Subcutaneous abdominal adipose tissue (tissue), 5 donors: ENCODE measurements around the gene PPARD.
A peak's percentile ranks its signal among the peaks of the same experiment; 100 is the strongest.
"Not testable (repeated sequence)": the region's sequence is repeated elsewhere in the genome, so short reads cannot be mapped to it uniquely, and the experiment has no call there.

Experiments
- H3K27ac ChIP-seq: one replicate; pipeline ENCODE4 v1.7.0; 2013; ENCODE audit warnings: low read depth, mild to moderate bottlenecking, inconsistent platforms, low read length, moderate library complexity
- H3K27me3 ChIP-seq, 5 donors: one replicate each; pipeline ENCODE4 v1.7.0; 2013; ENCODE audit warnings: low read length in 5 of 5, inconsistent platforms in 1 of 5; ENCODE audit not compliant: control insufficient read depth in 5 of 5, insufficient read depth in 4 of 5
- H3K36me3 ChIP-seq, 5 donors: one replicate each; pipeline ENCODE4 v1.7.0; 2013; ENCODE audit warnings: low read length in 5 of 5; ENCODE audit not compliant: control insufficient read depth in 5 of 5, insufficient read depth in 5 of 5
- H3K4me1 ChIP-seq, 5 donors: one replicate each; pipeline ENCODE4 v1.7.0; 2013; ENCODE audit warnings: low read length in 5 of 5, mild to moderate bottlenecking in 3 of 5, moderate library complexity in 1 of 5; ENCODE audit not compliant: control insufficient read depth in 5 of 5, insufficient read depth in 5 of 5
- H3K4me3 ChIP-seq, 5 donors: one replicate each; pipeline ENCODE4 v1.7.0; 2013; ENCODE audit warnings: low read length in 5 of 5, low read depth in 1 of 5
- H3K9ac ChIP-seq, 5 donors: one replicate each; pipeline ENCODE4 v1.7.0; 2013; ENCODE audit warnings: low read length in 5 of 5, mild to moderate bottlenecking in 4 of 5, moderate library complexity in 3 of 5
- H3K9me3 ChIP-seq, 5 donors: one replicate each; pipeline ENCODE4 v1.7.0; 2013; ENCODE audit warnings: low read length in 5 of 5; ENCODE audit not compliant: control insufficient read depth in 5 of 5
- donor health status: healthy.
- donor health status: healthy.
- donor health status: healthy.
- donor health status: healthy.
- donor health status: healthy.

PPARD gene

DNA sequence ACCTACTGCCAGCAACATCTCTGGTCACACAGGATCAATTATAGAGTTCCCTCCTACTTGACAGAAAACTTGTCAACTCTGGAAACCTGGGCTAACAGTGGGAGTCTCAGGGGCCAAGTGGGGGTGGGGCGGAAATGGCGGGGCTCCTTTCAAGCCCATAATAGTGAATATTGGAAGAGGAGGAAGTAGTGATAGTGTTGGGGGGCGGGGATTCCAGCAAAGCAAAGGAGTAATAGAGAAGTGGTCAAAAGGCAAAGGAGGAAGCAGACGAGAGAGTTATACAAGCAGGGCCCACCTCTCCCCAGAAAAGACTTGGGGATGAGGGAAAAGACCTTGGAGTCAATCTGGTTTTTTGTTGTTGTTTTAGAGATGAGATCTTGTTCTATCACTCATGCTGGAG lies 42.7 kb upstream of the PPARD start:
- Histone ChIP-seq H3K9me3 (no peaks in the 10 kb centered on the region), H3K27ac (no peak overlapping the region), H3K4me1 (peaks cover 7 to 50% (median 23%) of the 10 kb centered on the region in 5 donors), H3K4me3 (no peak overlapping the region), H3K36me3 (peaks cover 0 to 19% (median 15%) of the 10 kb centered on the region in 5 donors), H3K9ac (no peak overlapping the region), H3K27me3 (no peaks in the 10 kb centered on the region)

DNA sequence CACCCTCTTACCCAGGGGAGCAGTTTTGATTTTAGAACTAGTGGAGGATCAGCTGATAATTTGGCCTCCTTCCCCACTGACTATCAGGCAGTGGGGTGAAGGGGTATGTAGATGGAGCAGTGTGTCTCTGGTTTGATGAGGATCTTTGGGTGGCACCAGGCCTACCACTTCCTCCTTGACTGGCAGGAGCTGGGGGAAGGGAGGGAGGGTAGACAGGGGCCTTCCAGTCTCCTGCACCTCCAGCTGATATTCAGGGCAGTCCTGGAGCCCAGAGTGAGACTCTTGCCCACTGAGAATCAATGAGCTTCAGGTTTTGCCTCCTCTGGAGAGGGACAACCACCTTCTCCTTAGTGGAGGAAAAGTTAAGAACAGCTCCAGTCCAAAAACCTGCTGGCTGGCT lies 41.5 kb upstream of the PPARD start:
- Histone ChIP-seq H3K9me3 (no peaks in the 10 kb centered on the region), H3K4me1 (peaks cover 7 to 50% (median 23%) of the 10 kb centered on the region in 5 donors), H3K27me3 (no peaks in the 10 kb centered on the region), H3K9ac (no peak overlapping the region), H3K4me3 (no peak overlapping the region), H3K36me3 (peaks cover 0 to 8% (median 6%) of the 10 kb centered on the region in 5 donors), H3K27ac (no peak overlapping the region)

DNA sequence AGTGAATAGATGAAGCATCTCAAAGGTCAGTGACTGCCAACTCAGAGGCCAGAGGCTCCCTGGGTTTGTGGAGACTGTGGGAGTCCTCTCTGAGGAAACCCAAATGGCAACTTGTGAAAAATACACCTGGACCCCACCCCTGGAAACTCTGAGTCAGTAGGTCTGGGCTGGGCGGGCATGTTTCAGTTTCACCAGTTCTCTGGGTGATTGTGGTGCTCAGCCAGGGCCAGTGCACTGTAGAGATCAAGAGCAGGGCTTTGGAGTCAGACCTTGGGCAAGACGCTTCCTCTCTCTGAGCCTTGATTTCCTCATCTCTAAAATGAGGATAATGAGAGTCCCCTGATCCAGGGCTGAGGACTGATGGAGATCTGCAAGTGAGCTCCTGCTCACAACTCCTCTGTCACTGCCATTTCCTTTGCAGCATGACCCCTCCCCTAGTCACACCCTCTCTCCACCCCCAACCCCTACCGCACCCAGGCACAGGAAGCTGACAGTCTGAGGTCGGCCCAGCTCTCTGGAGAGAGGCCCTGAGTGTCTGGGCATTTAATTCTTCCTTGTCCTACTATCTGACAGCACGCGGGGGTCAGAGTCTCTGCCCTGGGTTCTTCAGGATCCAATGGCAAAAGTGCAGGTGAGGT lies 39.6 kb upstream of the PPARD start:
- H3K9ac ChIP-seq: peak overlapping the region in 2 of 5 donors; percentile 30 to 34
- peak overlapping the region; percentile 10 for H3K27ac ChIP-seq
- H3K36me3 ChIP-seq: no peaks in the 10 kb centered on the region
- H3K4me1 ChIP-seq: peaks cover 4 to 40% (median 15%) of the 10 kb centered on the region in 5 donors
- H3K9me3 ChIP-seq: no peaks in the 10 kb centered on the region
- no peaks in the 10 kb centered on the region for H3K27me3 ChIP-seq
- no peak overlapping the region for H3K4me3 ChIP-seq

DNA sequence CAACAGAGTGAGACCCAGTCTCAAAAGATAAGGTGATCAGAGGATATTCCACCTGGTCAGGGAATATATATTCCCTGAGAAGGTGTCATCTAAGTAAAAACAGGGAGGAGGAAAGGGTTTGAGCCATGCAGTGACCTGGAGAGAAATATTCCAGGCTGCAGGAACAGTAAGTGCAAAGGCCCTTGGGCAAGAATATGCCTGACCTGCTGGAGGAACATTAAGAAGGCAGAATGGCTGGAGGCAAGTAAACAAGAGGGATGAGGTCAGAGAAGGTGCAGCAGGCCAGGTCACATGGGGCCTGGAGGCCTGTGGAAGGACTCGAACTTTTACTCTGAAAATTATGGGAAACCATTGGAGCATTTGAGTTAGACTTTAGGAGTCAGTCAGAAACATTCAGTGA lies 38.1 kb upstream of the PPARD start:
- Histone ChIP-seq H3K27ac (no peak overlapping the region), H3K4me1 (peaks cover 4 to 27% (median 14%) of the 10 kb centered on the region in 5 donors), H3K4me3 (no peak overlapping the region), H3K36me3 (no peaks in the 10 kb centered on the region), H3K27me3 (no peaks in the 10 kb centered on the region), H3K9me3 (no peaks in the 10 kb centered on the region), H3K9ac (no peak overlapping the region)

GRCh38 chr6:35305117-35305516 lies 37.2 kb upstream of the PPARD start:
- Histone ChIP-seq H3K4me1 (peaks cover 4 to 24% (median 14%) of the 10 kb centered on the region in 5 donors), H3K27me3 (no peaks in the 10 kb centered on the region), H3K4me3 (no peak overlapping the region), H3K9me3 (no peaks in the 10 kb centered on the region), H3K36me3 (no peaks in the 10 kb centered on the region), H3K9ac (no peak overlapping the region), H3K27ac (no peak overlapping the region)

- peaks cover 4 to 26% (median 16%) of the 10 kb centered on the region in 5 donors for H3K4me1 ChIP-seq
- not testable (repeated sequence) for H3K9me3 ChIP-seq, H3K36me3 ChIP-seq, H3K9ac ChIP-seq, H3K4me3 ChIP-seq, H3K27me3 ChIP-seq, H3K27ac ChIP-seq
These were observed 35.2 kb upstream of the PPARD start for GRCh38 chr6:35307138-35307537.

- not testable (repeated sequence) for H3K4me3 ChIP-seq, H3K27ac ChIP-seq, H3K36me3 ChIP-seq, H3K9ac ChIP-seq, H3K9me3 ChIP-seq, H3K27me3 ChIP-seq
- peaks cover 0 to 22% (median 13%) of the 10 kb centered on the region in 5 donors for H3K4me1 ChIP-seq
These were observed 33.8 kb upstream of the PPARD start for GRCh38 chr6:35308543-35308942.

GRCh38 chr6:35309611-35310264 lies 32.6 kb upstream of the PPARD start:
- Histone ChIP-seq H3K36me3 (no peaks in the 10 kb centered on the region), H3K9ac (no peak overlapping the region), H3K9me3 (no peaks in the 10 kb centered on the region), H3K27ac (no peak overlapping the region), H3K4me1 (peaks cover 0 to 22% (median 13%) of the 10 kb centered on the region in 5 donors), H3K27me3 (no peaks in the 10 kb centered on the region), H3K4me3 (no peak overlapping the region)

GRCh38 chr6:35310265-35310831 lies 32.0 kb upstream of the PPARD start:
- Histone ChIP-seq H3K27ac (no peak overlapping the region), H3K27me3 (no peaks in the 10 kb centered on the region), H3K9me3 (no peaks in the 10 kb centered on the region), H3K4me1 (peaks cover 0 to 22% (median 13%) of the 10 kb centered on the region in 5 donors), H3K36me3 (no peaks in the 10 kb centered on the region), H3K9ac (no peak overlapping the region), H3K4me3 (no peak overlapping the region)

GRCh38 chr6:35311390-35312075 lies 30.8 kb upstream of the PPARD start:
- no peak overlapping the region for H3K9ac ChIP-seq
- H3K27ac ChIP-seq: no peak overlapping the region

More at GRCh38 chr6:35311390-35312075, 30.8 kb upstream of the PPARD start:
- Histone ChIP-seq H3K27me3 (no peaks in the 10 kb centered on the region), H3K9me3 (no peaks in the 10 kb centered on the region), H3K36me3 (no peaks in the 10 kb centered on the region), H3K4me1 (peaks cover 0 to 22% (median 13%) of the 10 kb centered on the region in 5 donors), H3K4me3 (no peak overlapping the region)
